GM12878 (cell line): ENCODE results near the gene IL36A. TPM values are rescaled to one million over a fixed set of nuclear protein-coding genes. Genes with fewer than 3 reads are reported as not detected.

Experiments used
- ATAC-seq: fragments of 200-7000 bp; cut with Tn5 transposase; 3 replicates; pipeline ENCODE4 v1.9.1; 2020; ENCODE audit warnings: mild to moderate bottlenecking, moderate library complexity
- BruUV-seq: library from RNA; stranded (reverse); fragments of 400-500 nt; replicated peaks from 2 replicates; lab custom pipeline; 2021; lab: Mats Ljungman, UMichigan
- CTCF ChIA-PET: fragments of 300-600 bp; sonication (Branson Sonifier 250); formaldehyde crosslinking; extraction: SDS; loops from one replicate; lab custom pipeline; 2021; ENCODE audit warnings: inconsistent platforms; lab: Yijun Ruan, JAX
- POLR2A ChIA-PET: fragments of 350-600 bp; formaldehyde crosslinking; extraction: SDS; loops from one replicate; lab custom pipeline; 2021; ENCODE audit warnings: inconsistent platforms; lab: Charles Lee
- RAD21 ChIA-PET: fragments of 300-600 bp; sonication (Branson Sonifier 250); formaldehyde crosslinking; loops from one replicate; lab custom pipeline; 2023; ENCODE audit warnings: antibody characterized with exemption; ENCODE audit not compliant: unreplicated experiment; lab: Charles Lee
- SMC1A ChIA-PET: fragments of 300-600 bp; sonication (Branson Sonifier 250); formaldehyde crosslinking; loops from one replicate; lab custom pipeline; 2023; ENCODE audit not compliant: unreplicated experiment, uncharacterized antibody; lab: Charles Lee
- DNase-seq: peaks from one replicate; pipeline ENCODE4 v3.0.0-alpha.2; 2011; ENCODE audit warnings: low read depth, low spot score
- FAIRE-seq: peaks from 3 replicates; lab custom pipeline; 2011; peaks lifted over from hg19 to GRCh38; lab: Jason Lieb, UNC
- H2AFZ ChIP-seq: 2 replicates; pipeline ENCODE4 v1.6.0; 2011; ENCODE audit warnings: low read depth, low read length, control low read depth; ENCODE audit not compliant: control insufficient read depth
- H3K27ac ChIP-seq: 2 replicates; pipeline ENCODE4 v1.5.1; 2011; ENCODE audit warnings: control low read depth; ENCODE audit not compliant: control insufficient read depth, insufficient read depth
- H3K27me3 ChIP-seq, 2 experiments: replicated peaks in 1 of 2; 2 replicates each; pipeline versions ENCODE4 v1.6.0 to v1.6.1; 2011; ENCODE audit warnings: low read length in 1 of 2; ENCODE audit not compliant: control insufficient read depth in 2 of 2, insufficient read depth in 2 of 2
- H3K36me3 ChIP-seq, 2 experiments: 2 replicates each; pipeline ENCODE4 v1.5.1; 2011; ENCODE audit warnings: low read length in 1 of 2; ENCODE audit not compliant: control insufficient read depth in 2 of 2, insufficient read depth in 2 of 2
- H3K4me1 ChIP-seq: 2 replicates; pipeline ENCODE4 v1.6.1; 2011; ENCODE audit warnings: mild to moderate bottlenecking, low read length, moderate library complexity, mixed read lengths; ENCODE audit not compliant: control insufficient read depth, insufficient read depth
- H3K4me2 ChIP-seq: 2 replicates; pipeline ENCODE4 v1.6.0; 2011; ENCODE audit warnings: control low read depth; ENCODE audit not compliant: control insufficient read depth, insufficient read depth
- H3K4me3 ChIP-seq: fragments of 200-600 bp; sonication (generic); 2 replicates; pipeline ENCODE4 v1.5.1; 2016
- H3K79me2 ChIP-seq: 2 replicates; pipeline ENCODE4 v1.6.0; 2011; ENCODE audit warnings: low read length; ENCODE audit not compliant: control insufficient read depth, insufficient read depth
- H3K9ac ChIP-seq: 2 replicates; pipeline ENCODE4 v1.8.0; 2011; ENCODE audit warnings: low read length, control low read depth, mixed read lengths; ENCODE audit not compliant: control insufficient read depth, insufficient read depth
- H3K9me3 ChIP-seq: replicated peaks from 3 replicates; pipeline ENCODE4 v1.5.1; 2011; ENCODE audit warnings: mild to moderate bottlenecking, low read length; ENCODE audit not compliant: control insufficient read depth, insufficient read depth
- H4K20me1 ChIP-seq: 2 replicates; pipeline ENCODE4 v1.6.0; 2011; ENCODE audit not compliant: control insufficient read depth, insufficient read depth
- BMI1 ChIP-seq: fragments of 450-650 bp; IDR thresholded peaks from 2 replicates; pipeline ENCODE4 v1.6.1; 2016; ENCODE audit warnings: mild to moderate bottlenecking, moderate library complexity, borderline replicate concordance
- IRF5 ChIP-seq: fragments of 450-650 bp; IDR thresholded peaks from 2 replicates; pipeline ENCODE4 v1.6.1; 2017; ENCODE audit warnings: borderline replicate concordance
- JUNB ChIP-seq: IDR thresholded peaks from 2 replicates; pipeline ENCODE4 v1.6.1; 2016; ENCODE audit warnings: antibody characterized with exemption, mild to moderate bottlenecking
- MTA3 ChIP-seq: IDR thresholded peaks from 2 replicates; pipeline ENCODE4 v1.6.1; 2012; ENCODE audit warnings: low read length, inconsistent platforms, borderline replicate concordance
- POLR2AphosphoS5 ChIP-seq: IDR thresholded peaks from 2 replicates; pipeline ENCODE4 v1.6.1; 2011; ENCODE audit warnings: mild to moderate bottlenecking, low read length, inconsistent platforms
- SIX5 ChIP-seq: IDR thresholded peaks from 2 replicates; pipeline ENCODE4 v1.6.1; 2011; ENCODE audit warnings: mild to moderate bottlenecking, low read depth, low read length, moderate library complexity; ENCODE audit not compliant: severe bottlenecking
- SUPT20H ChIP-seq: IDR thresholded peaks from 2 replicates; pipeline ENCODE4 v1.6.1; 2011; ENCODE audit warnings: low read depth, mild to moderate bottlenecking, low read length, moderate library complexity, borderline replicate concordance; ENCODE audit not compliant: control insufficient read depth
- TARDBP ChIP-seq: IDR thresholded peaks from 2 replicates; pipeline ENCODE4 v1.6.1; 2016; ENCODE audit warnings: borderline replicate concordance
- TCF7 ChIP-seq: IDR thresholded peaks from 2 replicates; pipeline ENCODE4 v1.6.1; 2014; ENCODE audit warnings: antibody characterized with exemption, borderline replicate concordance
- ZBTB40 ChIP-seq: fragments of 450-650 bp; IDR thresholded peaks from 2 replicates; pipeline ENCODE4 v1.6.1; 2016; ENCODE audit warnings: mild to moderate bottlenecking, moderate library complexity, borderline replicate concordance
- WGBS: methylation state at CpG from one replicate; pipeline ENCODE4 v1.1.6; 2016; ENCODE audit warnings: low lambda C conversion rate; ENCODE audit not compliant: insufficient replicate concordance, insufficient coverage; ENCODE audit errors: missing lambda C conversion rate; 5-methylcytosine and 5-hydroxymethylcytosine counted together
- in situ Hi-C: fragments of 300-500 bp; cut with MboI; formaldehyde crosslinking; loops from 9 replicates; pipeline ENCODE4 v1.14.3; 2018; ENCODE audit warnings: mixed read lengths
- intact Hi-C: fragments of 100-400 bp; cut with micrococcal nuclease; formaldehyde crosslinking; loops from one replicate; pipeline ENCODE4 v1.14.2; 2022; ENCODE audit not compliant: unreplicated experiment
- polyA plus RNA-seq, 11 experiments: library from polyadenylated mRNA; depleted of rRNA in 4 of 11; unstranded in 6 of 11; stranded (reverse) in 5 of 11; fragments of >200 nt; fragmentation: Nextera tagmentation in 4 of 11; fragmentation: Illumina TruSeq in 1 of 11; extraction: Ambion mirVana in 4 of 11; extraction: Trizol in 1 of 11; gene quantifications; 1 replicate in 1 of 11; 2 replicates in 10 of 11; pipeline versions ENCODE4 v1.2.1 to v1.2.3, GENCODE V29; 2011 to 2016; ENCODE audit warnings: inconsistent platforms in 2 of 11, missing spikeins in 2 of 11, low read depth in 1 of 11
- total RNA-seq, 4 experiments: library from RNA; depleted of rRNA in 3 of 4; stranded (reverse); fragments of >200 nt in 3 of 4; fragmentation: Illumina TruSeq in 1 of 4; extraction: Trizol in 1 of 4; gene quantifications; 2 replicates each; pipeline versions ENCODE4 v1.2.1 to v1.2.3, GENCODE V29; 2013 to 2021

The IL36A gene
- total and polyA plus RNA-seq, 10 of the 15 experiments (the other 5 are each of a cell fraction or from before 2014, with no cell fraction given): not detected

- Histone ChIP-seq H3K9ac (no peak overlapping the region), H3K4me1 (no peaks in the 10 kb centered on the region), H3K27ac (no peak overlapping the region)
- RAD21 ChIA-PET: no interaction called here
- 0% methylated on average over 1 of the region's 1 CpG for WGBS
- no peak for TF ChIP-seq BMI1
- no peak for TF ChIP-seq JUNB
- TF ChIP-seq SUPT20H: no peak
- no peak for TF ChIP-seq TCF7
- TF ChIP-seq ZBTB40: no peak
- TF ChIP-seq IRF5: no peak
- no peak for TF ChIP-seq POLR2AphosphoS5
- no peak for TF ChIP-seq TARDBP
- TF ChIP-seq SIX5: no peak
- TF ChIP-seq MTA3: no peak
- TF ChIP-seq, all 136 proteins: peak for 0
- no peak for FAIRE-seq
- Histone ChIP-seq H3K9me3 (peaks cover 2% of the 10 kb centered on the region; the same call in 1 of the 3 replicates), H3K36me3 (no peaks in the 10 kb centered on the region), H3K27me3 (no peaks in the 10 kb centered on the region; a peak in 1 of 4 replicates), H3K4me2 (no peak overlapping the region), H3K4me3 (no peak overlapping the region), H2AFZ (no peak overlapping the region), H4K20me1 (no peaks in the 10 kb centered on the region), H3K79me2 (no peaks in the 10 kb centered on the region)
- POLR2A ChIA-PET: no interaction called here
- no TSS peak for BruUV-seq
- in situ Hi-C loops (no loop called here), intact Hi-C loops (no loop called here)
- CTCF ChIA-PET: no interaction called here
- SMC1A ChIA-PET: interaction anchor here (1.1 kb wide), 1 partner anchor 22 kb away, joined by 3 read pairs; no protein-coding TSS in a partner anchor
- no peak for ATAC-seq
- no peak for DNase-seq
These were observed 51.3 kb downstream of the IL36A start for GRCh38 chr2:113056521-113056920.
